PC-3 (cell line): ENCODE measurements around the gene SEC22C.

Source experiments
- CTCF ChIP-seq: fragments of 300-600 bp; sonication (generic); conservative IDR thresholded peaks from 2 replicates; pipeline ENCODE4 v1.5.1; 2017; ENCODE audit warnings: antibody characterized with exemption, low read depth, mild to moderate bottlenecking, low read length
- EZH2 ChIP-seq: fragments of 300-600 bp; sonication (generic); IDR thresholded peaks from one replicate; pipeline ENCODE4 v1.6.1; 2017; ENCODE audit warnings: antibody characterized with exemption, mild to moderate bottlenecking, low read length; ENCODE audit not compliant: unreplicated experiment
- EZH2phosphoT487 ChIP-seq: fragments of 300-600 bp; sonication (generic); IDR thresholded peaks from 2 replicates; pipeline ENCODE4 v1.6.1; 2018; ENCODE audit warnings: mild to moderate bottlenecking, antibody characterized with exemption, low read length, borderline replicate concordance

- TF ChIP-seq CTCF (no peak), EZH2 (no peak), EZH2phosphoT487 (no peak)
These were observed 23.9 kb upstream of the SEC22C start for GRCh38 chr3:42605546-42606173.
